ENCODE measurements around the gene TRAPPC3L. TPM values are rescaled to one million over a fixed set of nuclear protein-coding genes. Genes with fewer than 3 reads are reported as not detected.

Gene TRAPPC3L
- total RNA-seq (1 to 10 TPM in 1 of 2 donors, not detected in 1; 3.5 TPM), total RNA-seq (0 reads per million in 2 donors)

GRCh38 chr6:116545651-116546050, at the start of gene TRAPPC3L:
Gene TRAPPC3L (minus strand): TSS chr6:116545684. CDS start chr6:116545514, 170 bp downstream.
- DNase-seq (no peak), ATAC-seq (no peak)
- H3K9me3 ChIP-seq (ENCODE audit: control insufficient read depth, low read length, poor library complexity, severe bottlenecking): no peaks in the 10 kb centered on the region
- peaks cover 2% of the 10 kb centered on the region for H3K36me3 Mint-ChIP-seq (ENCODE audit: low read depth)
- H3K4me3 Mint-ChIP-seq: no peak within 1 kb of the TSS
- peaks cover 3% of the 10 kb centered on the region for H3K4me1 Mint-ChIP-seq
- peaks cover 50% of the 10 kb centered on the region for H3K27me3 Mint-ChIP-seq
- no peak within 1 kb of the TSS for H3K27ac Mint-ChIP-seq

DNA sequence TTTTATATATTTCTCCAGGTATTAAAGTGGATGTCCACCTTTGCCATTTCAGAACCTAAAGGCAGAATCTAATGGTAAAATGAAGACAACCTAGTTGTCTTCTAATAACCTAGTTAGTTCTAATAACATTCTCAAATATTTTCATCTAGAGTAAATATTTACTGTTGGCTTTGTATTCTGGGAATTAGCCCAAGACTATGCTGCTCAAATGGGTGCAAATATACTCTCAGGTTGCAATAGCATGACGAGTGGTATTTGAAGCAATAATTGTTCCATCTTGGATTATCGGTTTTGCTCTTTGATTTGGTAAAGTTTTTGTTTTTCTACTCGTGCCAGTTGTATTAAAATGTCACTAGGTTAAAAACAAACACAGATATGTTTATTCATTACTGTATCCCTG, 49.8 kb upstream of the TRAPPC3L start:
- Mint-ChIP-seq H3K27ac (no peak overlapping the region), H3K27me3 (no peaks in the 10 kb centered on the region), H3K4me1 (peaks cover 2% of the 10 kb centered on the region), H3K36me3 (ENCODE audit: low read depth) (peaks cover 8% of the 10 kb centered on the region), H3K4me3 (no peak overlapping the region)
- H3K9me3 ChIP-seq (ENCODE audit: control insufficient read depth, low read length, poor library complexity, severe bottlenecking): no peaks in the 10 kb centered on the region
- DNase-seq (no peak), ATAC-seq (no peak)

DNA sequence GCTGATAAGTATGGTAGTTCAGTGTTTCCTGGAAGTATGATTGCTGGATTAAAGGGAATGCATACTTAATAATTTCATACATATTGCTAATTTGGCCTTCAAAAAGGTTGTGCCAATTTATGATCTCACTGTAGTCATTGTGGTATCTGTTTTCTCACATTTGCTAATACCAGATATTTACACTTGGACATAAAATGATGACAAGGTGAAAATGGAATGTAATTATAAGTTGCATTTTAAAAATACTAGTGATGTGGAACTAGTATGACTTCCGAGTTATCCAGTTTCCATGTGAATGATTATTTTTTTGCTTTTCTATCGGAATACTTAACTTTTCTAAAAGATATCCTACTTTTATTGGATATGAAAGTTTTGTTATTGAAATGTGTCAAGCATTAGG, 41.3 kb upstream of the TRAPPC3L start:
- Mint-ChIP-seq H3K27ac (no peak overlapping the region), H3K27me3 (no peaks in the 10 kb centered on the region), H3K4me1 (peaks cover 9% of the 10 kb centered on the region), H3K4me3 (no peak overlapping the region), H3K36me3 (ENCODE audit: low read depth) (peaks cover 12% of the 10 kb centered on the region)
- DNase-seq (no peak), ATAC-seq (no peak)
- H3K9me3 ChIP-seq (ENCODE audit: control insufficient read depth, low read length, poor library complexity, severe bottlenecking): no peaks in the 10 kb centered on the region

DNA sequence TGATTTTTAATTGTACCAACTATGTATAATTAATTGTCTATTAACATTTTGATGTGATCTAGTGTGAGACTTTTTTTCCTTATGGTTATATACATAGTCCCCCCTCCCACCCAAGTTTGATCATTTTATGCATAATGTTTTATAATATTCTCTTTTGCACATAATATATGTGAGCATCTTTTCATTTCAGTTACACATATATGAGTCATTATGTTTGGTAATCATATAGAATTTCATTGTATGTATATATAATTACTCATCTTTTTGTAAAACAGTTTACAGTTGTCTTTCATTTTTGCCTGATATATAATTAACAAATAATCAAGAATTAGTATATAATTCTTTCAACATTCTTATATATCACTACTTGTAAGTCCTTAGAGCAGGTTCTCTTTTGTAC, 40.8 kb upstream of the TRAPPC3L start:
- no peak overlapping the region for H3K4me3 Mint-ChIP-seq
- H3K9me3 ChIP-seq (ENCODE audit: control insufficient read depth, low read length, poor library complexity, severe bottlenecking): no peaks in the 10 kb centered on the region
- DNase-seq: no peak
- no peak for ATAC-seq
- H3K27me3 Mint-ChIP-seq: no peaks in the 10 kb centered on the region
- H3K4me1 Mint-ChIP-seq: peaks cover 9% of the 10 kb centered on the region
- H3K27ac Mint-ChIP-seq: no peak overlapping the region
- peaks cover 10% of the 10 kb centered on the region for H3K36me3 Mint-ChIP-seq (ENCODE audit: low read depth)

GRCh38 chr6:116580198-116580597, 34.7 kb upstream of the TRAPPC3L start:
- H3K9me3 ChIP-seq (ENCODE audit: control insufficient read depth, low read length, poor library complexity, severe bottlenecking): no peaks in the 10 kb centered on the region
- ATAC-seq: no peak
- Mint-ChIP-seq H3K36me3 (ENCODE audit: low read depth) (peaks cover 16% of the 10 kb centered on the region), H3K27me3 (no peaks in the 10 kb centered on the region), H3K4me3 (no peak overlapping the region), H3K27ac (peak overlapping the region; percentile 21), H3K4me1 (peaks cover 25% of the 10 kb centered on the region)
- DNase-seq: no peak

DNA sequence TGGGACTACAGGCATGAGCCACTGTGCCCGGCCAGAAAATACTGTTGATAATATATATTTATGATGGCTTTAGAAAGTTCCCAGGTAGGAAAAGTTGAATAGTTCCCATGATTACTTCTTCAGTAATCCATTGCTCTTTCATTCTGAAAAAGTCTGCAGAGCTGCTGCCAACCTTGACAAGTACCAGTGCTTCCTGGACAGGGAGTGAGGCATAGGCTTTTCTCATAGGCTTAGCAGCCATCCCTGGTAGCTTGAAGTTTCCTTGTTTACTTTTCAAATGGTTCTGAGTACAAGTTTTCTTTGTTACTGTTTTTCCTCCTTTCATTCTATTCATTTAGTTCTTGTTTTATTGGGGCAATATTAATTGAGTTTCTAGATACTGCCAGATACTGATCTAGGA, 33.7 kb upstream of the TRAPPC3L start:
- H3K9me3 ChIP-seq (ENCODE audit: control insufficient read depth, low read length, poor library complexity, severe bottlenecking): no peaks in the 10 kb centered on the region
- H3K36me3 Mint-ChIP-seq (ENCODE audit: low read depth): peaks cover 16% of the 10 kb centered on the region
- ATAC-seq (no peak), DNase-seq (no peak)
- peaks cover 26% of the 10 kb centered on the region for H3K4me1 Mint-ChIP-seq
- no peaks in the 10 kb centered on the region for H3K27me3 Mint-ChIP-seq
- no peak overlapping the region for H3K27ac Mint-ChIP-seq
- no peak overlapping the region for H3K4me3 Mint-ChIP-seq

- ATAC-seq (no peak), DNase-seq (no peak)
- no peak overlapping the region for H3K4me3 Mint-ChIP-seq
- H3K27me3 Mint-ChIP-seq: no peaks in the 10 kb centered on the region
- H3K27ac Mint-ChIP-seq: no peak overlapping the region
- H3K4me1 Mint-ChIP-seq: peaks cover 29% of the 10 kb centered on the region
- no peaks in the 10 kb centered on the region for H3K9me3 ChIP-seq (ENCODE audit: control insufficient read depth, low read length, poor library complexity, severe bottlenecking)
- peaks cover 16% of the 10 kb centered on the region for H3K36me3 Mint-ChIP-seq (ENCODE audit: low read depth)
These were observed 32.9 kb upstream of the TRAPPC3L start for GRCh38 chr6:116578335-116578734.

GRCh38 chr6:116577486-116577885, 32.0 kb upstream of the TRAPPC3L start:
- H3K9me3 ChIP-seq (ENCODE audit: control insufficient read depth, low read length, poor library complexity, severe bottlenecking): no peaks in the 10 kb centered on the region
- H3K27ac Mint-ChIP-seq: no peak overlapping the region
- no peaks in the 10 kb centered on the region for H3K27me3 Mint-ChIP-seq
- H3K36me3 Mint-ChIP-seq (ENCODE audit: low read depth): peaks cover 11% of the 10 kb centered on the region
- ATAC-seq (no peak), DNase-seq (no peak)
- peaks cover 32% of the 10 kb centered on the region for H3K4me1 Mint-ChIP-seq
- H3K4me3 Mint-ChIP-seq: no peak overlapping the region

GRCh38 chr6:116575227-116575626, 29.7 kb upstream of the TRAPPC3L start:
- peaks cover 11% of the 10 kb centered on the region for H3K36me3 Mint-ChIP-seq (ENCODE audit: low read depth)
- H3K9me3 ChIP-seq (ENCODE audit: control insufficient read depth, low read length, poor library complexity, severe bottlenecking): no peaks in the 10 kb centered on the region
- peaks cover 44% of the 10 kb centered on the region for H3K4me1 Mint-ChIP-seq
- no peaks in the 10 kb centered on the region for H3K27me3 Mint-ChIP-seq
- ATAC-seq: no peak
- DNase-seq: no peak
- H3K4me3 Mint-ChIP-seq: no peak overlapping the region
- H3K27ac Mint-ChIP-seq: no peak overlapping the region

DNA sequence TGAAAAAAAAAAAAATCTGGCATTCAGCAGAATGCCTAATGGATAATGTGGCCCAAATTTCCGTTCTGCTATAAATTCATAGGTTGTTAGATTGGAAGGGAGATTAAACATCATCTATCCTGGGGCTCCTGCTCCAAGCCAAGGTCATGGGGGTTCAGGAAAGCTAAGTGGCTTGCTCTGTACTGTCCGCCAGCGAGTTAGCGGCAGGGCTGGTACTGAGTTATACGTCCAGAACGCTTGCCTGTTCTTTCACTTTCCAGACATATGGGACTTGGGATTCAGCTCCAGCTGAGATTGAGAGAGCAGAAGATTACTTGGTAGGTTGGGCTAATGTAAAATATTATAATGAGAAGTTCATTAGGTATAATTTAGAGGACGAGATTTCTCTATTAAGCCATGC, 26.7 kb upstream of the TRAPPC3L start:
- Mint-ChIP-seq H3K36me3 (ENCODE audit: low read depth) (peaks cover 5% of the 10 kb centered on the region), H3K27me3 (no peaks in the 10 kb centered on the region), H3K4me3 (peak overlapping the region; percentile 99), H3K4me1 (peaks cover 39% of the 10 kb centered on the region), H3K27ac (peak overlapping the region; percentile 100)
- no peak for DNase-seq
- ATAC-seq: no peak
- H3K9me3 ChIP-seq (ENCODE audit: control insufficient read depth, low read length, poor library complexity, severe bottlenecking): no peaks in the 10 kb centered on the region

DNA sequence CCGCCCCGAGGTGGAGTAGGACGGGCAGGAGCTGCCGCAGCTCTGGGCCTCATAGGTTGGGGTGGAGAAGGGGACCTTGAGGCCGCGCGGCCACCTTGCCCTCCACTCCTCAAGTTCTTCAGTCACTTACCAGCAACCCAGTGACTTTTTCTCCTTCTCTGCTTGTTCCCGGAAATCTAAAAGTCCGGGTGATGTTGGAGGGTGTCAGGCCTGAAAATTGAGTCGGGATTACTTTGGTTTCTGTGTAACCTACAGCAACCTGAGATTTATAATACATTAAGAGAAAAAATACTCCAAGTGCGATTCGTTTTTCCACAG, 26.2 kb upstream of the TRAPPC3L start:
- peak overlapping the region; percentile 100 for H3K27ac Mint-ChIP-seq
- peaks cover 5% of the 10 kb centered on the region for H3K36me3 Mint-ChIP-seq (ENCODE audit: low read depth)
- peaks cover 36% of the 10 kb centered on the region for H3K4me1 Mint-ChIP-seq
- ATAC-seq (no peak), DNase-seq (no peak)
- peak overlapping the region; percentile 99 for H3K4me3 Mint-ChIP-seq
- no peaks in the 10 kb centered on the region for H3K9me3 ChIP-seq (ENCODE audit: control insufficient read depth, low read length, poor library complexity, severe bottlenecking)
- H3K27me3 Mint-ChIP-seq: no peaks in the 10 kb centered on the region

- Mint-ChIP-seq H3K36me3 (ENCODE audit: low read depth) (no peaks in the 10 kb centered on the region), H3K27ac (peak within 1 kb of the TSS; percentile 100), H3K4me1 (peaks cover 31% of the 10 kb centered on the region), H3K27me3 (no peaks in the 10 kb centered on the region), H3K4me3 (peak within 1 kb of the TSS; percentile 99)
- no peaks in the 10 kb centered on the region for H3K9me3 ChIP-seq (ENCODE audit: control insufficient read depth, low read length, poor library complexity, severe bottlenecking)
- DNase-seq (peak; percentile 96 to 98 (median 98)), ATAC-seq (peak; percentile 94)
These were observed 25.6 kb upstream of the TRAPPC3L start, which contains the start of gene RWDD1 for GRCh38 chr6:116570856-116571682. Gene RWDD1 (plus strand): TSS chr6:116571504. CDS start chr6:116571583, 79 bp downstream.

DNA sequence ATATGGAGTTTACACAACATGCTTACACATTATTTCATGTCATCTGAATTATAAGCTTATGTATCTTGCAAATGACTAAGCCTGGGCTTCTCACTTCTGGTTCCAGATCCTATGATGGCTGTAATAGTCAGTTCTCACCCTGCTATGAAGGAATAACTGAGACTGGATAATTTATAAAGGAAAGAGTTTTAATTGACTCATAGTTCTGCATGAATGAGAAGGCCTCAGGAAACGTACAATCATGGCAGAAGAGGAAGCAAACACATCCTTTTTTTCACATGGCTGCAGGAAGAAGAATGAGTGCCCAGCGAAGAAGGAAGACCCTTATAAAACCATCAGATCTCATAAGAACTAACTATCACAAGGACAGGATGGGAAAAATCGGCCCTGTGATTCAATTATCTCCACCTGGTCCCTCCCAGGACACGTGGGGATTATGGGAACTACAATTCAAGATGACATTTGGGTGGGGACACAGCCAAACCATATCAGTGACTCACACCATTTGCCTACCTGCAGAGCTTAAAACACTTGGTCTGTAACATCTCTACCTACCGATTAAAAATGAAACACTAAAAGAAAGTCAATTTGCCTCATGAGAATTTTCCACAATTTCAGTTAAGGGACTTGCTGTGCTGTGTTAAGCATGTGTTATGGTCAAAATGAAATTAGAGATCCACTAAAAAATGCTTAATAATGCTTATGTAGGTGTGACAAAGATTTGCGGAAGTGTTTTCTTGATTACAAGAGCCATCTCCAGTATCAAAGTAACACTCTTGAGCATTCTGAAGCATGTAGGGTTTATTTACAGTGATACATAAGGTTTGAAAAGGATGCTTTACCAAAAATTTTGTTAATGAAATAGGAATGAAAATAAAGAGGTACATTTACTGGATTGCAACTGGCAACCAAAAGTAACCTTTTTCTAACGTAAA, 23.6 kb upstream of the TRAPPC3L start:
- Mint-ChIP-seq H3K27me3 (peaks cover 14% of the 10 kb centered on the region), H3K4me3 (no peak overlapping the region), H3K36me3 (ENCODE audit: low read depth) (no peaks in the 10 kb centered on the region), H3K27ac (no peak overlapping the region), H3K4me1 (peaks cover 23% of the 10 kb centered on the region)
- DNase-seq (no peak), ATAC-seq (no peak)
- H3K9me3 ChIP-seq (ENCODE audit: control insufficient read depth, low read length, poor library complexity, severe bottlenecking): no peaks in the 10 kb centered on the region
